ENCODE results near the gene RAMP2.

Gene RAMP2

DNA sequence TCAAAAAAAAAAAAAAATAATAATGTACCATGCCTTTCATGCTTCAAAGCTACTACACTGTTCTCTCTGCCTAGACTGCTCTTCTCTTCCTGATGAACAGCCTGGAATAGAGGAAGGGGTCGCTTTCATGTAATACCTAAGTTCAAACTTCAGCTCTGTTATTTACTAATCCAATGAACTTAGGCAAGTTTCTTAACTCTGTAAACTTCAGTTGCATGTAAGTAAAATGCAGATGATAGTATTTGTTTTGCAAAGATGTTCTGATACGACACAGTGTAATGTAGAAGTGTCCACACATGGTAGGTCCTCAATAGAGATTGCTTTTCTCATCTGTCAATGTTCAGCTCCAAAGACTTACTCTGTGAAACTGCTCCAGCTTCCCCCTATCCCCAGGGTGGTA, 30.9 kb downstream of the RAMP2 start:
- DNase-seq (ENCODE audit: low read depth in 1 of 2, low spot score in 1 of 2): no peak

DNA sequence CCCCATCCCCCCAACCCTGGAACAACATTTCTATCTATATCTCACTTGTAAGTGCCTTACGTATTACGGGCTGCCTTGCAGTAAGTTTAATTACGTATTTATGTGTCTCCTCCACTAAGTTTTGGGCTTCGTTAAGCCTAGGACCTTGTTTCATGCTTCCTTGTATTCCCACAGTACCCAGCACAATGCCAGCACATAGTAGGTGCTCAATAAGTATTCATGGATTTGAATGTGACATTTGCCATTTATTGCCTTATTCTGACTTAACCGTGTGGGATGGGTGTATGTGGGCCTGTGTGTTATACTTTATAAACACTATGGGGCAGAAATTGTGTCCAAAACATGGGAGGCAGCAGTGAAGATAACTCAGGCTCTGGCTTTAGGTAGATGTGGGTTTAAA, 31.5 kb downstream of the RAMP2 start:
- DNase-seq (ENCODE audit: low read depth in 1 of 2, low spot score in 1 of 2): no peak

DNA sequence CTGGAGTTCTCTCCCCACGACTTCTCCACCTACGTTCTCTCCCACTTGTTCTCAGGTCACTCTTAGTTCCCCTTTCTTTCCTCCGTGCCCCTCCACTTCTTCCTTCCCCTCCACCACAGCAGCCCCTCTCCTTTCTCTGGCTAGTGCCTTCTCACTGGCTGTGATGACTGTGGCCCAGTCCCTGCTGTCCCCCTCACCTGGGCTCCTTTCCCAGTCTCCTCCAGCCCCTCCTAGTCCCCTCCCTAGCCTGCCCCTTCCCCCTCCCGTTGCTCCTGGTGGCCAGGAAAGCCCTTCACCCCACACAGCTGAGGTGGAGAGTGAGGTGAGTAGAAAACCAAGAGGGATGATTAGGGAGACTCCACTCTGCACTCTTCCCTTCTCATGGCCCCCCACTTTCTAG, 34.0 kb downstream of the RAMP2 start:
- no peak for DNase-seq (ENCODE audit: low read depth in 1 of 2, low spot score in 1 of 2)

GRCh38 chr17:42795465-42795864, 34.4 kb downstream of the RAMP2 start:
- DNase-seq (ENCODE audit: low read depth in 1 of 2, low spot score in 1 of 2): no peak

- no peak for DNase-seq (ENCODE audit: low read depth in 1 of 2, low spot score in 1 of 2)
Measured at GRCh38 chr17:42796066-42796758, 35.2 kb downstream of the RAMP2 start.

DNA sequence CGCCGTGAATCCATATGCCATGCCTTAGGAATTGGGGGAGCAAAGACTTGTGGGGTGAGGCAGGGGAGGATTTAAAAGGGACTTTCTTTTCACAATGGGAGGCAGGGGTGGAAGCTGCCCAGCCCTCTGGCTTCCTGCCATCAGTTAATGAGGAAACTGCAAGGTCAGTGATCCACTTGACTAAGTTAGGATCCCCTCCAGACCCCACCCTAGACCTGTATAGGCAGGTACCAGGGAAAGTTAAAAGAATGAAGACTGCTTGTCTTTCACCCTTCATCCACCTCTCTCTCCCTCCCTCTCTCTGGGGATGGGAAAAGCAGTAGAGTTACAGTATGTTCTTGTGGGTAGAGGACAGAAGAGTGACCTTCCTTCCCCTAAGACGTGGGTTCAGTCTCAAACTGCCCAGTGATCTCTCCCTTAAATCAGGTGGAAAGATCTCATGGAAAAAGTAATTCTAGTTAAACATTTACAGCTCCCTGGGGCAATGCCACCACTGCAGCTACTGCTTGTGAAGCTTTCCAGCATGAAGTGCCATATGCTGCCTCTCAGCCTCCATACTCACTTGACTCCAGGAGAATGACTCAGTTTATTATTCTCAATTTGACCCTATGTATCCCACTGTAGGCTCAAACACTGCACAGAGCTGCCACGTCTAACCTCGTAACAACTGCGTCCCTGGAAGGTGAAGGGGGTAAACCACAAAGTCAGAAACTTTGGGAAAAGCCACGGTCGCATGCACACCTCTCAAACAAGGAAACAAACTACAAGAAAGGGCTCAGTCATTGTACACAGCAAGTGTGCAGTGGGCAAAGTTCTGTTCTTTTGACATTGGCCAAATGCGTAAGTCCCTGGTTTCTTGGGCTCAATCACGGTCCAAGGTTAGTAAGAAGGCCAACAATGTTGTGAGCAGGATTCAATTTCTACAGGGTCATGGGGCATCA, 36.3 kb downstream of the RAMP2 start:
- DNase-seq (ENCODE audit: low read depth in 1 of 2, low spot score in 1 of 2): no peak

DNA sequence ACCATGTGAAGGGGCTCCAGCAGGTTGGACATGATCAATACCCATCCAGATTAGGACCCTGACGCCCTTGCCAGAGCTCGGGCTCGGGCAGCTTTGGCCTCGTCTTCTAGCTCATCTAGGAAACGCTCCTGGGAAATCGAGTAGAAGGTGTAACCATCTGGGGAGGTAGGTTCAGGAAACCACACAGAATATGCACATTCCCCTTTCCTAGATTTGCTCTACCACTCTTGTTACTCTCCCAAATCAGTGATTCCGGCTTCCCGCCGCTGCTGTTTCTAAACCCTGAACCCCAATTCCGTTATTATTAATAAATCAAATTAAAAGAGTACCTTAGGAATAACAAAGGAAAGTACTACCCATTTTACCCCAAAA, 37.0 kb downstream of the RAMP2 start:
- no peak for DNase-seq (ENCODE audit: low read depth in 1 of 2, low spot score in 1 of 2)

- peak; percentile 62 to 77 for DNase-seq (ENCODE audit: low read depth in 1 of 2, low spot score in 1 of 2)
Measured at GRCh38 chr17:42798383-42799380, 37.7 kb downstream of the RAMP2 start, which contains the start of the genes CNTD1 and COA3. Gene CNTD1 (plus strand): TSS chr17:42798861. CDS start chr17:42799068, 207 bp downstream. Gene COA3 (minus strand): TSS chr17:42798704. CDS start chr17:42798681, 23 bp downstream.

- no peak for DNase-seq (ENCODE audit: low read depth in 1 of 2, low spot score in 1 of 2)
Measured at GRCh38 chr17:42803074-42803883, 42.3 kb downstream of the RAMP2 start.

GRCh38 chr17:42804918-42805367, 43.9 kb downstream of the RAMP2 start:
- DNase-seq (ENCODE audit: low read depth in 1 of 2, low spot score in 1 of 2): no peak

- no peak for DNase-seq (ENCODE audit: low read depth in 1 of 2, low spot score in 1 of 2)
Measured at GRCh38 chr17:42806249-42806648, 45.2 kb downstream of the RAMP2 start.

DNA sequence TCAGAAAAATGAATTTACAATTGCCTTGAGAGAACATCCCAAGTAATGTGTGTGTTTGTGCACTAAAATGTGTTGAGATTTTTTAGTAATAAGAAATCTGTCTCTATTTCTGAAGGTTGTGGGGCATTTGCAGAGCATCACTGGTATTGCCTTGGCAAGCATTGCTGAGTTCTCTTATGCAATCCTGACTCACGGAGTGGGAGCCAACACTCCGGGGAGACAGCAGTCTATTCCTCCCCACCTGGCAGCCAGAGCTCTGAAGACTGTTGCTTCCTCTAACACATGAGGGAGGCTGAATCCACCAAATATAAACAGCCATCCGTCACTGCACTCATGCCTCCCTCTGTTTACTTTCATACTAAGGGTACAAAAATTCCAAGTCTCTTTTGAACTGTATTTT, 48.2 kb downstream of the RAMP2 start:
- no peak for DNase-seq (ENCODE audit: low read depth in 1 of 2, low spot score in 1 of 2)
